Thymus (tissue), 11 donors: ENCODE data around the gene METAP1D. TPM values are rescaled to one million over a fixed set of nuclear protein-coding genes. Genes with fewer than 3 reads are reported as not detected.
A peak's percentile ranks its signal among the peaks of the same experiment; 100 is the strongest.
"Not testable (repeated sequence)": the region's sequence is repeated elsewhere in the genome, so short reads cannot be mapped to it uniquely, and the experiment has no call there.

Experiments
- DNase-seq, 9 donors: peaks; one replicate each; pipeline ENCODE4 v3.0.0-alpha.2; 2013; ENCODE audit warnings: low spot score in 9 of 9, low read depth in 6 of 9, missing footprints in 1 of 9
- H3K27ac ChIP-seq, 2 donors: one replicate each; pipeline ENCODE4 v1.5.1; 2013; ENCODE audit warnings: control low read depth in 1 of 2, low read depth in 1 of 2, low read length in 1 of 2, mild to moderate bottlenecking in 1 of 2, moderate library complexity in 1 of 2
- H3K27me3 ChIP-seq, 2 donors: one replicate each; pipeline ENCODE4 v1.5.1; 2013; ENCODE audit warnings: low read length in 1 of 2; ENCODE audit not compliant: control insufficient read depth in 2 of 2, insufficient read depth in 1 of 2
- H3K36me3 ChIP-seq, 2 donors: one replicate each; pipeline ENCODE4 v1.5.1; 2013; ENCODE audit warnings: low read length in 1 of 2, mild to moderate bottlenecking in 1 of 2, moderate library complexity in 1 of 2; ENCODE audit not compliant: control insufficient read depth in 2 of 2, insufficient read depth in 2 of 2
- H3K4me1 ChIP-seq, 2 donors: one replicate each; pipeline ENCODE4 v1.5.1; 2013; ENCODE audit warnings: low read length in 2 of 2; ENCODE audit not compliant: control insufficient read depth in 2 of 2, insufficient read depth in 2 of 2
- H3K4me3 ChIP-seq, 2 donors: one replicate each; pipeline ENCODE4 v1.5.1; 2013; ENCODE audit warnings: low read length in 2 of 2, control low read depth in 1 of 2, mild to moderate bottlenecking in 1 of 2
- H3K9me3 ChIP-seq, 2 donors: one replicate each; pipeline ENCODE4 v1.5.1; 2013; ENCODE audit warnings: low read length in 1 of 2, mild to moderate bottlenecking in 1 of 2; ENCODE audit not compliant: control insufficient read depth in 2 of 2, insufficient read depth in 1 of 2
- WGBS: extraction: QIAGEN DNeasy Blood & Tissue Kit; methylation state at CpG from one replicate; pipeline ENCODE4 v1.1.7; 2013; 5-methylcytosine and 5-hydroxymethylcytosine counted together
- polyA plus RNA-seq: library from polyadenylated mRNA; stranded (reverse); fragments of 200-250 nt; gene quantifications from one replicate; pipeline ENCODE4 v1.2.3, GENCODE V29; 2013
- total RNA-seq: library from RNA; stranded (reverse); fragments of 120-200 nt; gene quantifications from one replicate; pipeline ENCODE4 v1.2.4, GENCODE V29; 2013
- donor health status: healthy.

Gene METAP1D
- total and polyA plus RNA-seq, 2 donors = 2.4 to 4.2 TPM

GRCh38 chr2:171983924-171984323 lies 15.8 kb upstream of the METAP1D start:
- not testable (repeated sequence) for H3K27me3 ChIP-seq, H3K4me3 ChIP-seq, H3K9me3 ChIP-seq, H3K4me1 ChIP-seq, DNase-seq, H3K27ac ChIP-seq
- WGBS = 100% methylated on average over 1 of the region's 1 CpG
- peaks cover 21 to 22% of the 10 kb centered on the region in 2 donors for H3K36me3 ChIP-seq

- DNase-seq = no peak
- 98% methylated on average over 2 of the region's 2 CpGs for WGBS
- Histone ChIP-seq H3K9me3 (no peaks in the 10 kb centered on the region), H3K27me3 (no peaks in the 10 kb centered on the region), H3K36me3 (peaks cover 12 to 18% of the 10 kb centered on the region in 2 donors), H3K4me1 (no peaks in the 10 kb centered on the region), H3K27ac (no peak overlapping the region), H3K4me3 (no peak overlapping the region)
These were observed 14.7 kb upstream of the METAP1D start for GRCh38 chr2:171985076-171985475.

GRCh38 chr2:171986778-171987177 lies 13.0 kb upstream of the METAP1D start:
- WGBS = 84% methylated on average over 4 of the region's 4 CpGs
- Histone ChIP-seq H3K4me1 (no peaks in the 10 kb centered on the region), H3K27me3 (no peaks in the 10 kb centered on the region), H3K9me3 (no peaks in the 10 kb centered on the region), H3K4me3 (no peak overlapping the region), H3K36me3 (peaks cover 9 to 15% of the 10 kb centered on the region in 2 donors), H3K27ac (no peak overlapping the region)
- DNase-seq = no peak

- Histone ChIP-seq H3K9me3 (no peaks in the 10 kb centered on the region), H3K4me1 (no peaks in the 10 kb centered on the region), H3K27ac (no peak overlapping the region), H3K4me3 (no peak overlapping the region), H3K36me3 (peaks cover 0 to 3% of the 10 kb centered on the region in 2 donors), H3K27me3 (no peaks in the 10 kb centered on the region)
- 96% methylated on average over 4 of the region's 4 CpGs for WGBS
- no peak for DNase-seq
These were observed 8.7 kb upstream of the METAP1D start for GRCh38 chr2:171991027-171991426.

- 98% methylated on average over 5 of the region's 5 CpGs for WGBS
- Histone ChIP-seq H3K9me3 (no peaks in the 10 kb centered on the region), H3K4me3 (no peak overlapping the region), H3K36me3 (no peaks in the 10 kb centered on the region), H3K27ac (no peak overlapping the region), H3K27me3 (peaks cover 3 to 9% of the 10 kb centered on the region in 2 donors), H3K4me1 (peaks cover 4 to 10% of the 10 kb centered on the region in 2 donors)
- DNase-seq = no peak
These were observed 4.2 kb upstream of the METAP1D start for GRCh38 chr2:171995586-171995985.

GRCh38 chr2:171996021-171996420 lies 3.7 kb upstream of the METAP1D start:
- no peak overlapping the region for H3K4me3 ChIP-seq
- H3K36me3 ChIP-seq = no peaks in the 10 kb centered on the region
- H3K27ac ChIP-seq = no peak overlapping the region
- 97% methylated on average over 5 of the region's 5 CpGs for WGBS
- H3K27me3 ChIP-seq = peaks cover 3 to 9% of the 10 kb centered on the region in 2 donors
- no peak for DNase-seq
- no peaks in the 10 kb centered on the region for H3K9me3 ChIP-seq
- H3K4me1 ChIP-seq = peaks cover 4 to 12% of the 10 kb centered on the region in 2 donors

GRCh38 chr2:171997031-171997430 lies 2.7 kb upstream of the METAP1D start:
- H3K4me3 ChIP-seq, H3K27me3 ChIP-seq: not testable (repeated sequence)
- WGBS = 90% methylated on average over 5 of the region's 5 CpGs

GRCh38 chr2:171999161-171999560 lies 592 bp upstream of the METAP1D start:
- peaks cover 4 to 12% of the 10 kb centered on the region in 2 donors for H3K4me1 ChIP-seq
- H3K9me3 ChIP-seq = no peaks in the 10 kb centered on the region
- H3K36me3 ChIP-seq = no peaks in the 10 kb centered on the region
- peaks cover 3 to 9% of the 10 kb centered on the region in 2 donors for H3K27me3 ChIP-seq
- WGBS = 66% methylated on average over 4 of the region's 4 CpGs
- H3K4me3 ChIP-seq = peak overlapping the region; percentile 61 to 83
- H3K27ac ChIP-seq = no peak overlapping the region
- DNase-seq = no peak

More at GRCh38 chr2:171997031-171997430, 2.7 kb upstream of the METAP1D start:
- not testable (repeated sequence) for H3K27ac ChIP-seq, DNase-seq, H3K36me3 ChIP-seq, H3K9me3 ChIP-seq
- peaks cover 4 to 12% of the 10 kb centered on the region in 2 donors for H3K4me1 ChIP-seq

- WGBS = 95% methylated on average over 13 of the region's 13 CpGs
These were observed 1.1 kb downstream of the METAP1D start for GRCh38 chr2:172000696-172001361.

More at GRCh38 chr2:172000696-172001361, 1.1 kb downstream of the METAP1D start:
- Histone ChIP-seq H3K36me3 (no peaks in the 10 kb centered on the region), H3K4me1 (peaks cover 4 to 12% of the 10 kb centered on the region in 2 donors), H3K9me3 (no peaks in the 10 kb centered on the region), H3K27ac (no peak overlapping the region), H3K27me3 (peaks cover 3 to 9% of the 10 kb centered on the region in 2 donors), H3K4me3 (peak overlapping the region in 1 of 2 donors; percentile 83)
- no peak for DNase-seq
